AG10803 (cell line): ENCODE measurements around the gene GINM1.

ENCODE experiments used
- DNase-seq: peaks from one replicate; pipeline ENCODE4 v3.0.0; 2010; ENCODE audit warnings: low read depth
- H3K4me3 ChIP-seq: 2 replicates; pipeline ENCODE4 v1.5.1; 2011; ENCODE audit warnings: mild to moderate bottlenecking, low read length, control low read depth
- CTCF ChIP-seq: conservative IDR thresholded peaks from 2 replicates; pipeline ENCODE4 v1.5.1; 2011; ENCODE audit warnings: mild to moderate bottlenecking, low read length, control low read depth, inconsistent platforms

Gene GINM1

GRCh38 chr6:149593408-149593807 is 27.2 kb downstream of the GINM1 start:
- no peak overlapping the region for H3K4me3 ChIP-seq
- no peak for TF ChIP-seq CTCF
- DNase-seq, result no peak

- H3K4me3 ChIP-seq, result no peak overlapping the region
- DNase-seq, result no peak
- TF ChIP-seq CTCF, result no peak
Observed at GRCh38 chr6:149600508-149600907, 34.3 kb downstream of the GINM1 start.

- no peak overlapping the region for H3K4me3 ChIP-seq
- DNase-seq, result no peak
- TF ChIP-seq CTCF, result no peak
Observed at GRCh38 chr6:149608381-149608982, 42.3 kb downstream of the GINM1 start.

- peak; percentile 42 for DNase-seq
- no peak for TF ChIP-seq CTCF
- H3K4me3 ChIP-seq, result no peak overlapping the region
Observed at GRCh38 chr6:149614337-149614736, 48.2 kb downstream of the GINM1 start.

GRCh38 chr6:149615805-149616204 is 49.6 kb downstream of the GINM1 start:
- H3K4me3 ChIP-seq, result no peak overlapping the region

GRCh38 chr6:149627672-149628071 is 61.5 kb downstream of the GINM1 start:
- H3K4me3 ChIP-seq, result no peak overlapping the region
- DNase-seq, result no peak
- no peak for TF ChIP-seq CTCF

More at GRCh38 chr6:149615805-149616204, 49.6 kb downstream of the GINM1 start:
- DNase-seq, result no peak
- TF ChIP-seq CTCF, result no peak

GRCh38 chr6:149628875-149629510 is 62.8 kb downstream of the GINM1 start:
- DNase-seq, result no peak
- no peak overlapping the region for H3K4me3 ChIP-seq
- no peak for TF ChIP-seq CTCF
